HCT116 (cell line): Measurements from ENCODE around the gene TGFBI. TPM values are rescaled to one million over a fixed set of nuclear protein-coding genes. Genes with fewer than 3 reads are reported as not detected.

Experiments used
- ATAC-seq: fragments of 200-7000 bp; cut with Tn5 transposase; 2 replicates; pipeline ENCODE4 v1.9.1; 2020; ENCODE audit warnings: mild to moderate bottlenecking, moderate library complexity
- BruUV-seq: library from RNA; stranded (reverse); fragments of 400-500 nt; replicated peaks from 2 replicates; lab custom pipeline; 2021; lab: Mats Ljungman, UMichigan
- CTCF ChIA-PET: fragments of 300-600 bp; sonication (Branson Sonifier 250); formaldehyde crosslinking; loops from one replicate; lab custom pipeline; 2021; ENCODE audit warnings: antibody characterized with exemption; lab: Charles Lee
- POLR2A ChIA-PET: fragments of 300-600, 350-600 bp; sonication (Branson Sonifier 250); formaldehyde crosslinking; loops from one replicate; lab custom pipeline; 2021; ENCODE audit warnings: antibody characterized with exemption; lab: Charles Lee
- RAD21 ChIA-PET, 2 experiments: fragments of 300-600 bp; sonication (Branson Sonifier 250); formaldehyde crosslinking; loops; one replicate each; lab custom pipeline; 2023; ENCODE audit warnings: low total read pairs in 2 of 2; ENCODE audit not compliant: uncharacterized antibody in 2 of 2, unreplicated experiment in 2 of 2, low non-redundant PET in 1 of 2; lab: Charles Lee
- DNase-seq: peaks from one replicate; pipeline ENCODE4 v3.0.0-alpha.2; 2010; ENCODE audit warnings: low read depth, low spot score
- H2AFZ ChIP-seq: fragments of 200-600 bp; shearing (Covaris generic), sonication (generic); 2 replicates; pipeline ENCODE4 v1.6.1; 2017; ENCODE audit warnings: low read depth, mixed run types, mixed read lengths, antibody characterized with exemption, low read length; ENCODE audit not compliant: poor library complexity, severe bottlenecking
- H3K27ac ChIP-seq: 2 replicates; pipeline ENCODE4 v1.5.1; 2012; ENCODE audit warnings: low read depth, low read length
- H3K27me3 ChIP-seq: fragments of 200-600 bp; sonication (generic); 2 replicates; pipeline ENCODE4 v1.6.1; 2016; ENCODE audit warnings: mixed run types, low read length, mixed read lengths; ENCODE audit not compliant: insufficient read depth
- H3K36me3 ChIP-seq, 2 experiments: fragments of 200-500 bp in 1 of 2; fragments of 200-600 bp in 1 of 2; sonication (Bioruptor generic) in 1 of 2; sonication (generic) in 1 of 2; 2 replicates each; pipeline versions ENCODE4 v1.5.1 to v1.6.1; 2014 to 2016; ENCODE audit warnings: low read length in 2 of 2, inconsistent platforms in 1 of 2, mixed read lengths in 1 of 2, mixed run types in 1 of 2; ENCODE audit not compliant: insufficient read depth in 2 of 2, control insufficient read depth in 1 of 2
- H3K4me1 ChIP-seq, 2 experiments: fragments of 200-600 bp in 1 of 2; sonication (generic) in 1 of 2; 2 replicates each; pipeline versions ENCODE4 v1.5.1 to v1.6.1; 2012 to 2017; ENCODE audit warnings: low read length in 2 of 2, inconsistent platforms in 1 of 2, mild to moderate bottlenecking in 1 of 2, mixed read lengths in 1 of 2, mixed run types in 1 of 2, moderate library complexity in 1 of 2; ENCODE audit not compliant: insufficient read depth in 2 of 2, control insufficient read depth in 1 of 2
- H3K4me2 ChIP-seq: fragments of 200-600 bp; sonication (generic); 2 replicates; pipeline ENCODE4 v1.6.1; 2017; ENCODE audit warnings: mixed run types, low read length, mixed read lengths
- H3K4me3 ChIP-seq, 2 experiments: fragments of 200-600 bp in 1 of 2; sonication (generic) in 1 of 2; replicated peaks in 1 of 2; 2 replicates each; pipeline ENCODE4 v1.5.1; 2011 to 2016; ENCODE audit warnings: low read length in 2 of 2, control low read depth in 1 of 2, low read depth in 1 of 2, mild to moderate bottlenecking in 1 of 2, mixed read lengths in 1 of 2, mixed run types in 1 of 2
- H3K79me2 ChIP-seq: fragments of 200-600 bp; sonication (generic); 2 replicates; pipeline ENCODE4 v1.6.1; 2017; ENCODE audit warnings: mild to moderate bottlenecking, mixed run types, low read length, moderate library complexity, mixed read lengths; ENCODE audit not compliant: insufficient read depth
- H3K9ac ChIP-seq: fragments of 200-600 bp; sonication (generic); 2 replicates; pipeline ENCODE4 v1.6.1; 2016; ENCODE audit warnings: low read length, mixed read lengths
- H3K9me2 ChIP-seq: fragments of 200-600 bp; sonication (generic), shearing (Covaris generic); 2 replicates; pipeline ENCODE4 v1.6.1; 2017; ENCODE audit warnings: mixed run types, mild to moderate bottlenecking, moderate library complexity; ENCODE audit not compliant: insufficient read depth
- H3K9me3 ChIP-seq, 2 experiments: fragments of 200-500 bp in 1 of 2; fragments of 200-600 bp in 1 of 2; sonication (Bioruptor generic) in 1 of 2; sonication (generic) in 1 of 2; 2 replicates each; pipeline ENCODE4 v1.6.1; 2014 to 2017; ENCODE audit warnings: low read length in 2 of 2, mixed read lengths in 2 of 2, inconsistent platforms in 1 of 2, low read depth in 1 of 2, mild to moderate bottlenecking in 1 of 2, mixed run types in 1 of 2, moderate library complexity in 1 of 2; ENCODE audit not compliant: control insufficient read depth in 1 of 2, insufficient read depth in 1 of 2
- H4K20me1 ChIP-seq: fragments of 200-600 bp; sonication (generic), shearing (Covaris generic); 2 replicates; pipeline ENCODE4 v1.6.1; 2017; ENCODE audit warnings: mixed run types, mild to moderate bottlenecking, moderate library complexity; ENCODE audit not compliant: insufficient read depth
- CBX3 ChIP-seq: IDR thresholded peaks from 2 replicates; pipeline ENCODE4 v1.6.1; 2012; ENCODE audit warnings: low read depth
- CEBPB ChIP-seq: IDR thresholded peaks from 2 replicates; pipeline ENCODE4 v1.6.1; 2012; ENCODE audit warnings: low read depth
- EGR1 ChIP-seq: IDR thresholded peaks from 2 replicates; pipeline ENCODE4 v1.6.1; 2012; ENCODE audit warnings: low read depth
- ELF1 ChIP-seq: IDR thresholded peaks from 2 replicates; pipeline ENCODE4 v1.6.1; 2012; ENCODE audit warnings: low read depth, borderline replicate concordance
- EZH2 ChIP-seq: fragments of 200-600 bp; sonication (generic); IDR thresholded peaks from 2 replicates; pipeline ENCODE4 v1.6.1; 2017; ENCODE audit warnings: antibody characterized with exemption, mixed run types
- EZH2phosphoT487 ChIP-seq: fragments of 200-600 bp; IDR thresholded peaks from 2 replicates; pipeline ENCODE4 v1.6.1; 2018; ENCODE audit warnings: antibody characterized with exemption, borderline replicate concordance
- JUND ChIP-seq: IDR thresholded peaks from 2 replicates; pipeline ENCODE4 v1.6.1; 2012
- POLR2A ChIP-seq: IDR thresholded peaks from 2 replicates; pipeline ENCODE4 v1.7.0; 2011; ENCODE audit warnings: borderline replicate concordance; ENCODE audit not compliant: insufficient read depth, insufficient read length; ENCODE audit errors: extremely low read depth
- POLR2AphosphoS5 ChIP-seq: IDR thresholded peaks from 2 replicates; pipeline ENCODE4 v1.6.1; 2011; ENCODE audit warnings: mild to moderate bottlenecking, low read depth, low read length, moderate library complexity
- RAD21 ChIP-seq: IDR thresholded peaks from 2 replicates; pipeline ENCODE4 v1.6.1; 2012; ENCODE audit warnings: low read depth, mild to moderate bottlenecking
- SIN3A ChIP-seq: IDR thresholded peaks from 2 replicates; pipeline ENCODE4 v1.6.1; 2012; ENCODE audit warnings: low read depth
- SP1 ChIP-seq: IDR thresholded peaks from 2 replicates; pipeline ENCODE4 v1.6.1; 2012; ENCODE audit warnings: low read depth
- SRF ChIP-seq: IDR thresholded peaks from 2 replicates; pipeline ENCODE4 v1.6.1; 2012; ENCODE audit warnings: low read depth
- TCF7L2 ChIP-seq: IDR thresholded peaks from 2 replicates; pipeline ENCODE4 v1.7.0; 2011; ENCODE audit warnings: borderline replicate concordance, inconsistent platforms; ENCODE audit not compliant: insufficient read depth, insufficient read length; ENCODE audit errors: extremely low read depth
- ZFX ChIP-seq: fragments of 450-650 bp; IDR thresholded peaks from 2 replicates; pipeline ENCODE4 v1.6.1; 2017
- intact Hi-C: fragments of 100-400 bp; cut with micrococcal nuclease; formaldehyde crosslinking; loops from 2 replicates; pipeline ENCODE4 v1.10.0; 2022
- total RNA-seq: library from RNA; stranded (reverse); gene quantifications from one replicate; pipeline ENCODE4 v1.2.1, GENCODE V29; 2021; ENCODE audit not compliant: unreplicated experiment
- TF ChIP-seq, protein P1 (sequence below), 3 experiments: fragments of 200-600 bp in 1 of 3; sonication (generic) in 1 of 3; IDR thresholded peaks in 2 of 3; conservative IDR thresholded peaks in 1 of 3; 2 replicates each; pipeline ENCODE4 v1.5.1; 2012 to 2017; ENCODE audit warnings: low read depth in 2 of 3, low read length in 2 of 3, antibody characterized with exemption in 1 of 3, borderline replicate concordance in 1 of 3, control low read depth in 1 of 3, mild to moderate bottlenecking in 1 of 3, mixed read lengths in 1 of 3, mixed run types in 1 of 3, moderate library complexity in 1 of 3; ENCODE audit not compliant: insufficient read depth in 1 of 3

The TGFBI gene
- total RNA-seq, 1 experiment from 2014 or later: 0.64 TPM

DNA sequence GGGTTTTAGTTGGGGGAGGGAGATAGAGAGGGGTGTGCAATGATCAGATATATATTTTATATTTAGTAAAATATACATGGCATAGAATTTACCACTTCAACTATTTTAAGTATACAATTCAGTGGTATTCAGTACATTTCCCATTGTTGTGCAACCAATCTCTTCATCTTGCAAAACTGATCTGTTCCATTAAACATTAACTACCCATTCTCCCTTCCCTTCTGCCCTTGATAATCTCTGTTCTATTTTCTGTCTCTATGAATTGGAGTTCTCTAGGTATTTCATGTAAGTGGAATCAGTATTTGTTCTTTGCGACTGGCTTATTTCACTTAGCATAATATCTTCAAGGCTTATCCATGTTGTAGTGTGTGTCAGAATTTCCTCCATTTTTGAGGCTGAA is 38.6 kb downstream of the TGFBI start:
- no peak overlapping the region for H3K4me3 ChIP-seq
- H3K79me2 ChIP-seq: no peaks in the 10 kb centered on the region
- RAD21 ChIA-PET: no interaction called here
- ATAC-seq: no peak
- no peaks in the 10 kb centered on the region for H3K36me3 ChIP-seq
- H3K27ac ChIP-seq: no peak overlapping the region
- no peak overlapping the region for H3K9ac ChIP-seq
- CTCF ChIA-PET: no interaction called here
- H2AFZ ChIP-seq: no peak overlapping the region
- POLR2A ChIA-PET: no interaction called here
- BruUV-seq: no TSS peak
- intact Hi-C loops: no loop called here
- no peak overlapping the region for H3K4me2 ChIP-seq
- H3K4me1 ChIP-seq: peaks cover 0 to 7% of the 10 kb centered on the region in 2 experiments; a peak in 2 of 4 replicates
- TF ChIP-seq JUND: no peak
- no peak for TF ChIP-seq ELF1
- TF ChIP-seq POLR2AphosphoS5: no peak
- no peak for TF ChIP-seq EGR1
- TF ChIP-seq, protein P1, sequence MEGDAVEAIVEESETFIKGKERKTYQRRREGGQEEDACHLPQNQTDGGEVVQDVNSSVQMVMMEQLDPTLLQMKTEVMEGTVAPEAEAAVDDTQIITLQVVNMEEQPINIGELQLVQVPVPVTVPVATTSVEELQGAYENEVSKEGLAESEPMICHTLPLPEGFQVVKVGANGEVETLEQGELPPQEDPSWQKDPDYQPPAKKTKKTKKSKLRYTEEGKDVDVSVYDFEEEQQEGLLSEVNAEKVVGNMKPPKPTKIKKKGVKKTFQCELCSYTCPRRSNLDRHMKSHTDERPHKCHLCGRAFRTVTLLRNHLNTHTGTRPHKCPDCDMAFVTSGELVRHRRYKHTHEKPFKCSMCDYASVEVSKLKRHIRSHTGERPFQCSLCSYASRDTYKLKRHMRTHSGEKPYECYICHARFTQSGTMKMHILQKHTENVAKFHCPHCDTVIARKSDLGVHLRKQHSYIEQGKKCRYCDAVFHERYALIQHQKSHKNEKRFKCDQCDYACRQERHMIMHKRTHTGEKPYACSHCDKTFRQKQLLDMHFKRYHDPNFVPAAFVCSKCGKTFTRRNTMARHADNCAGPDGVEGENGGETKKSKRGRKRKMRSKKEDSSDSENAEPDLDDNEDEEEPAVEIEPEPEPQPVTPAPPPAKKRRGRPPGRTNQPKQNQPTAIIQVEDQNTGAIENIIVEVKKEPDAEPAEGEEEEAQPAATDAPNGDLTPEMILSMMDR (IDR thresholded peaks at IDR 0.05 in 2 of 3, conservative IDR thresholded peaks at IDR 0.05 in 1 of 3; ENCODE audit: borderline replicate concordance in 1 of 3, insufficient read depth in 1 of 3, low read depth in 2 of 3, low read length in 2 of 3): no peak
- no peak for TF ChIP-seq EZH2
- no peak for TF ChIP-seq CBX3
- TF ChIP-seq SIN3A: no peak
- TF ChIP-seq POLR2A: no peak
- no peak for TF ChIP-seq RAD21
- TF ChIP-seq SRF: no peak
- no peak for TF ChIP-seq ZFX
- TF ChIP-seq CEBPB: no peak
- TF ChIP-seq EZH2phosphoT487: no peak
- TF ChIP-seq SP1: no peak
- no peak for TF ChIP-seq TCF7L2
- H4K20me1 ChIP-seq: no peaks in the 10 kb centered on the region
- no peak for DNase-seq
- H3K27me3 ChIP-seq: no peaks in the 10 kb centered on the region
- H3K9me3 ChIP-seq: no peaks in the 10 kb centered on the region
- no peaks in the 10 kb centered on the region for H3K9me2 ChIP-seq
